Iris pigment epithelial cell (primary cell): Measurements from ENCODE around the gene U2AF1L4.

ENCODE experiments used
- DNase-seq: peaks from one replicate; pipeline ENCODE4 v3.0.0-alpha.2; 2011; ENCODE audit warnings: low read depth

The U2AF1L4 gene, protein sequence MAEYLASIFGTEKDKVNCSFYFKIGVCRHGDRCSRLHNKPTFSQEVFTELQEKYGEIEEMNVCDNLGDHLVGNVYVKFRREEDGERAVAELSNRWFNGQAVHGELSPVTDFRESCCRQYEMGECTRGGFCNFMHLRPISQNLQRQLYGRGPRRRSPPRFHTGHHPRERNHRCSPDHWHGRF

DNA sequence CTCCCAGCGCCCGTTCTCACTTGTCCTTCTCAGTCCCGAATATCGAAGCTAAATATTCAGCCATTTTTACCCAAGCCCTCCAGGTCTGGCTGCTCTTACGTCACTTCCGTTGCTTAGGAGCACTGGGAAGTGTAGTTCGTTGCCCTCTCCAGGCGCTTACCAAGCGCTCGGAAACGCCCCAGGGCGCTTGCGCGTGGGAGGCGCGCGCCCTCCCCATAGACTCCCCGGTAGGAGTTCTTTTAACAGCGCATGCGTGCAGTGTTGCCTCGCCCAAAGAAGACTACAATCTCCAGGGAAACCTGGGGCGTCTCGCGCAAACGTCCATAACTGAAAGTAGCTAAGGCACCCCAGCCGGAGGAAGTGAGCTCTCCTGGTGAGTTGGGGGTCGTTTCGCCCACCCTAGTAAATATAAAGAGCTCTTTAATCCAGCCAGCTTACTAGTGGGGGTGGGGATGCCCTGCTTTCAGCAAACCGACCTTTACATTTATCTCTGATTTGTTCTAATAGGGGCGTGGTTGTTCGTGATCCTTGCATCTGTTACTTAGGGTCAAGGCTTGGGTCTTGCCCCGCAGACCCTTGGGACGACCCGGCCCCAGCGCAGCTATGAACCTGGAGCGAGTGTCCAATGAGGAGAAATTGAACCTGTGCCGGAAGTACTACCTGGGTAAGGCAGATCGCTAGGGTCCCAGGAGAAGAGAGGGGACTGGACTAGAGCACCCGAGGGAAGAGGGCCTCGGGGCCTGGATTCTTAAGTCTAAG lies at the start of gene U2AF1L4, which contains the start of gene PSENEN:
Gene U2AF1L4 (minus strand): TSS at position 91 of the 759 bp plus-strand sequence. CDS start 27 bp downstream, at position 64.
Gene PSENEN (plus strand): TSS at position 324 of the 759 bp plus-strand sequence. CDS start 280 bp downstream, at position 604.
- DNase-seq, result peak; percentile 99

DNA sequence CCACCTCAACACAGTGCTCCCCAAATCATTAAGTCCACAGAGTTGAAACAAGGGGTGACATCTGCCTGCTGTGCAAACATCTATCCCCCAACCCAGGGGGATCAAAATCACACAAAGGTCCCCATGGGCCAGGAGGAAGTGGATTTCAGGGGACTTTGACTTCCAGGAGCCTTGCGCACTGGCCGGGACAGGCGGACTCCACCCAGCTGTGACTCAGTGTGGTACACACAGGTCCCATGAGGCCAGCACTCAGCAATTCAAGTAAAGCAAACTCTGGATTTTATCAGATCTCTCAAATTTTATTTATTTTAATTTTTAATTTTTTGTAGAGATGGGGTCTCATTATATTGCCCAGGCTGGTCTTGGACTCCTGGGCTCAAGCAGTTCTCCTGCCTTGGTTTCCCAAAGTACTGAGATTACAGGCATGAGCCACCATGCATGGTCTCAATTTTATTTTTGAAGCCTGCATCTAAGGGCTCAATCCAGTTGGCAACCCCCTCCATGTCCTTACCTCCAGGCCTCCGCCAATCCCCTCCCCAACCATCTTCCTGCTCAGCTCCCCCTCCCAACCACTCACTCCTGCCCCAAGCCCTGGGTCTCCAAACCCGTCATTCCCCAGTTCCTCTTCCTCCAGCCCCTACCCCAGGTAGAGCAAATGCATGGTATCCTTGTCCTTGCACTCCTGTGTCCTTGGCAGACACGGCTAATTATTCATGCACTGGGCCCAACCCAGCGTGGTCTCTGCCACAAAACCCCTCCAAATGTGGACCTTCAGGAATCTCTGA lies 48.4 kb upstream of the U2AF1L4 start:
- DNase-seq, result no peak

DNA sequence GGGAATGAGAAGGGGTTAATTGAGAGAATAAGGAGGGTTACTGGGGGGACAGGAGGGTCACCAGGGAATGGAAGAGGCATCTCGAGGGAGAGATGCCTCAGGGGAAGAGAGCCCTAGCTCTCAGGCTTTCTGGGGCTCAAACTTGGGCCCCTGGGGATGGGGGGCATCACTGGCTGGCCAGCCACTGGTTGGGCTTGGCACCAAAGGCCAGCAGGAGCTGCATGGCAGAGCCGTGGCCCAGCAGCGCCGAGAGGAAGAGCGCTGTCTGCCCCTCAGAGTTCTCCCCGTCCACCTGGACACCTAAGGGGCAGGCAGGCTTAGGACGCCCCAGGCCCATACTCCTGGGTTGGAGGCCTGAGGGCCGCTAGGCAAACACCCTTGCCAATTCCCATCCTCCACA lies 47.7 kb upstream of the U2AF1L4 start:
- no peak for DNase-seq

DNA sequence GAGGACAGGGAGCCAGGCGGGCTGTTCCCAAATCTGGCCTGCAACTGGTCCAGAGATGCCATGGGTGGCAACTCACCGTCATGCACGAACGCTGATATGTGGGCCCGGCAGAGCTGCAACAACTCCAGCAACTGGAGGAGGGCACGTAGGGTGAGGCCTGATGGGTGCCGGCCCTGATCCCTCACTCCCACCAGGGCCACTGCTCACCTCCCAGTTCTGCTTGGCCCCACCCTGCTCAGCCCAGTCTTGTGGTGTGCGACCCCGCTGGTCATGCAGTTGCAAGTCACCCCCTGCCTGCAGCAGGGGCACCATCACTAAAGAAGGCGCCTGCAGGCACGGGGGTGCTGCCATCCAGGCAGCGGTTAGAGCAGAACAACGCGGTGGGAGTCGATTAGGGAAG lies 47.1 kb upstream of the U2AF1L4 start:
- DNase-seq, result no peak

DNA sequence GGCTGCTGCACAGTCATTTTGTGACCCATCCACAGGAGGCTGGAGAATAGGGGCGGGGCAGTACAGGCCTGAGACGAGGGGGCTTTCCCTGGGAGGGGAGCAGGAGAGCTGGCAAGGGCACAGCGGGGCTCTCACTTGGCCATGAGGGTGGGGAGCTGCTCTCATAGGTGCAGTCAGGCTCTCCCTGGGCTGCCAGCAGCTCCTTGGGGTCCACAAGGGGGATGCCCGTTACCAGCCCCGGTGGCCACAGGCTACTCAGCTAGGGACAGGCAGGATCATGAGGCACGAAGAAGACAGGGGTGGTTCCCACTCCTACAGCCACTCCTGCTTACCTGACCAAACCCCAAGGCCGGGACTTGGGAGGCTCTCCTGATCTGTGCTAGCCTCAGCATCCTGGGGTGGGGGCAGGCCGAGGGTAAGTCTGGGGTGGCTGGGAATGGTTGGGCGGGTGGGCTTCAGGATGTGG lies 46.6 kb upstream of the U2AF1L4 start:
- no peak for DNase-seq

DNA sequence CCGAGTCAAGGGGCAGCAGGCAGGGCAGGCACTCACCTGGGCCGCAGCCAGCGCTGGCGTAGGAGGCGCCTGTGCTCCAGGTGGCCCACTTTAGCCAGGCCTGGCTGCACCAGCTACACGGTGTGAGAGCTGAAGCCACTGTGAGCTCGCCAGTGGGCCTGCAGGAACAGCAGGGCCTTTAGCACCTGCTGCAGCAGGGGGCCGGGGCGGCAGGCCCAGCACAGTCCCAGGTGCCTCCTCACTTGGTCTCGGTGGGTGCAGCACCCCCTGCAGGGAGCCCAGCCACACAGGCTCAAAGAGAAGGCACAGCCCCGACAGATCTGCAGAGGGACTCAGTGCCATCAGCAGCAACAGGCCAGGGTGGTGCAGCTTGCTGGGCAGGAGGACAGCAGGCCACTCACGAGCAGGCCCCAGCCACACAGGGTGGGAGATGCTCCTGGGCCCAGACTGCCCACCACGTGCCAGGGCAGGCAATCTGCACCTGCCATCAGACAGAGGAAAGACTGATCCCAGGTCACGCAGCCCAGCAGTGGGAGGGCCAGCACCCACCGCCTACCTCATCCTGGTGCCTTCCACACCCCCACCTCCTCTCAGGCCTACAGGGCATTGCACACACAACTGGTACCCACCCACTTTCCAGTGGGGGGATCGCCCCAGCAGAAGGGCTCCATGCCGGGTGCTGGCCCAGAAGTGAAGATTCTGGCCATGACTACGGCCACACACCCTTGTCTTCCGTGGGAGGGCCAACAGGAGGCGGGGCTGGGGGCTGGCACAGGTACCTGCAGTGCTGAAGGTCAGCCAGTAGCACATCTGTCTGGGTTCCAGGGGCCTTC lies 46.0 kb upstream of the U2AF1L4 start:
- DNase-seq, result no peak

DNA sequence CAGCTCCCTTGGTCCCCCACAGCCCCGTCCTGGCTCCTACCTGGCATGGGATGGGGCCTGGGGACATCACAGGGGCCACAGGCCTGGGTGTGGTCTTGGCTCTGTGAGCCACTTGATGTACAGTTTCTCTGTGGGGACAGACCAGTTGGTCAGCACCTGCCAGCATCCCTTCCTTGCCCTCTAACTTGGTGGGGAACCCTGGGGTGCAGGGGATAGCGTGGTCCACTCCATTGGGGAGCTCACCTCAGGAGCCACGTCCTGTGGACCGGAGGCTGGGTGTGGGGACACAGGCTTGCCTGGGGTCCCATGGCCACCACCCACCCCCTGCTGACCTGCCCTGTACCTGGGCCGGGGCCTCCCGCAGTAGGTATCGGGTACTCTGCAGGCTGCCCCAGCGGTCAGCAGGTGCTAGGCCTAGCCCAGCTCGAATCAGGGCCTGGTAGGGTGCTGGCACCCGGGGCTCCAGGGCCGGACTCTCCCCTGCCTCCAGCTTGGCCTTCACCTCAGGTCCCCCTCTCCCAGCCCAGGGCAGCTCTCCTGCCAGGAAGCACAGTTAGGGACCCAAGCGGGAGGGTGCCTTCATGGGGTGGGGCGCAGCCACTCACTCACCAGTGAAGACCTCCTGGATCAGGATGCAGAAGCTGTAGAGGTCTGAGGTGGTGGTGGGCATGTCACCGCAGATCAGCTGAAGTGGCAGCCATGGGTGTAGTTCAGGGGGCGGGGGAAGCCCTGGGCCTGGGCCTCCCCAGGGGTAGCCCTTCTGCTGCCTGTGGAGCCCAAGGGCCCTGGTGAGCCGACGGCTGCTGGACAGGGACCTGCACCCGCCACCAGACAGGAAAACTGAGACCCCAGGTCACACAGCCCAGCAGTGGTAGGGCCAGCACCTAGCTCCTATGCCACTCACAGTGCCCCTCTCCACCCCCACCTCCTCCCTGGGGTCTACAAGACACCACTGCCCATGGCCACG lies 45.0 kb upstream of the U2AF1L4 start:
- DNase-seq, result no peak

DNA sequence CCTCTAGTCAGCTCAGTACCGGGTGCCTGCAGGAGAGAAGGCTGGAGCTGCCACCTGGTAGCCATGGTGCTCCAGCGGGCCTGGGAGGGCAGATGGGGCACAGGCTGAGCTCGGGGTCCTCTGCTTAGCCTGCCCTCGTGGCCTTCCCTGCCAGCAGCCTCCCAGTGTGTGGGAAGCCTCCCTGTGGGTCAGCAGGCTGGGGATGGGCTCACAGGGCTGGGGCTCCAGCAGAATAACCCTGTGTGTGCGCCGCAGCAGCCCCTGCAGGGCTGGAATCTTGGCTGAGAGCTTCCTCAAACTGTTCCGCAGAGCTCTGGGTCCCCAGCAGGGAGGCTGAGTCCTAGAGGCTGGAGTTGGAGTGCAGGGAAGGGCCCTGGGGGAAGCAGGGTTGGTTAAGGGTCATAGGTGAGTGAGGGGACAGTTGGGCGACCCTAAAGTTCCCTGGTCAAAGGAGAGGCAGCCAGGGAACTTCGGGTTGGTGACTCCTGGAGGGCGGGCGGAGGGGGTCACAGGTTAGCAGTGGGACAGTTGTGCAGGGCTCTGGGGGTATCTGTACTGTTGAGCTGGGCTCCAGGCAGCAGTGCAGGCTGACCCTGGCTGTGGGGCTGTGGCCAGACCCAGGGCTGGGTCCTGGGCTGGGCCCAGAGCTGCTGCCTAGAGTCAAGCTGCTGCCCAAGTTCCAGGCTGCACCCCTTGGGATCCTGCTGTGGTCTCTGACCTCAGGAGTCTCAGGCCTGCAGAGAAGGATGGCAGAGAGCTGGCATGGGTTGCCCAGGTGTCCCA lies 44.2 kb upstream of the U2AF1L4 start:
- no peak for DNase-seq

DNA sequence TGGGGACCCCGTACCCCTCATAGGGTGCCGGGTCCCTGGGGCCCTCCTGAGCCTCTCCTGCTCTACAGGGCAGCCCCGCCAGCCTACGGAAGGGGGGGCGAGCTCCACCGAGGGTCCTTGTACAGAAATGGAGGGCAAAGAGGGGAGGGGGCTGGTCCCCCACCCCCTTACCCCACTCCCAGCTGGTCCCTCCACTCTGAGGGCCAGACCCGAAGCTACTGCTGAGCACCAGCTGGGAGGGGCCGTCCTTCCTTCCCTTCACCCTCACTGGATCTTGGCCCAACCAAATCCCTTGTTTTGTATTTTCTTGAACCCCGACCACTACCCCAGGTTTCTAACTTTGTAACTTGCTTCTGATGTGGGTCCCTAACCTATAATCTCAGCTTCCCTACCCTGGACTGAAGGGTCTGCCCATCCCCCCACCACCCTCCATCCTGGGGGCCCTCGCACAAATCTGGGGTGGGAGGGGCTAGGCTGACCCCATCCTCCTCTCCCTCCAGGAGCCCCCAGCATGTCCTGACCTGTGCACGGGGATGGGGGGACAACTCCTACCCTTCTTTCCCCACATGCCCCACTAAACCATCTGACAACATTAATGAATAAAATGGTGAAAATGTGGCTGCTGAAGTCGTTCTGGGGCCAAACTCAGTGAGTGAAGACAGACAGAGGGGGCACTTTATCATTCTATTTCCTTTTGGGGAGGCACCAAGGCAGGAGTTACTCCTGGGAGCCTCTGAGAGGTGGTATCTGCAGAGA lies 43.2 kb upstream of the U2AF1L4 start:
- DNase-seq, result no peak

DNA sequence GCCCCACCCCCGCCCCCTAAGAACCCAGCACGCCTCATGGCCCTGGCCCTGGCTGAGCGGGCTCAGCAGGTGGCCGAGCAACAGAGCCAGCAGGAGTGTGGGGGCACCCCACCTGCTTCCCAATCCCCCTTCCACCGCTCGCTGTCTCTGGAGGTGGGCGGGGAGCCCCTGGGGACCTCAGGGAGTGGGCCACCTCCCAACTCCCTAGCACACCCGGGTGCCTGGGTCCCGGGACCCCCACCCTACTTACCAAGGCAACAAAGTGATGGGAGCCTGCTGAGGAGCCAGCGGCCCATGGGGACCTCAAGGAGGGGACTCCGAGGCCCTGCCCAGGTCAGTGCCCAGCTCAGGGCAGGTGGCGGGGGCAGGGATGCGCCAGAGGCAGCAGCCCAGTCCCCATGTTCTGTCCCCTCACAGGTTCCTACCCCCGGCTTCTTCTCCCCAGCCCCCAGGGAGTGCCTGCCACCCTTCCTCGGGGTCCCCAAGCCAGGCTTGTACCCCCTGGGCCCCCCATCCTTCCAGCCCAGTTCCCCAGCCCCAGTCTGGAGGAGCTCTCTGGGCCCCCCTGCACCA lies 42.1 kb upstream of the U2AF1L4 start:
- no peak for DNase-seq

DNA sequence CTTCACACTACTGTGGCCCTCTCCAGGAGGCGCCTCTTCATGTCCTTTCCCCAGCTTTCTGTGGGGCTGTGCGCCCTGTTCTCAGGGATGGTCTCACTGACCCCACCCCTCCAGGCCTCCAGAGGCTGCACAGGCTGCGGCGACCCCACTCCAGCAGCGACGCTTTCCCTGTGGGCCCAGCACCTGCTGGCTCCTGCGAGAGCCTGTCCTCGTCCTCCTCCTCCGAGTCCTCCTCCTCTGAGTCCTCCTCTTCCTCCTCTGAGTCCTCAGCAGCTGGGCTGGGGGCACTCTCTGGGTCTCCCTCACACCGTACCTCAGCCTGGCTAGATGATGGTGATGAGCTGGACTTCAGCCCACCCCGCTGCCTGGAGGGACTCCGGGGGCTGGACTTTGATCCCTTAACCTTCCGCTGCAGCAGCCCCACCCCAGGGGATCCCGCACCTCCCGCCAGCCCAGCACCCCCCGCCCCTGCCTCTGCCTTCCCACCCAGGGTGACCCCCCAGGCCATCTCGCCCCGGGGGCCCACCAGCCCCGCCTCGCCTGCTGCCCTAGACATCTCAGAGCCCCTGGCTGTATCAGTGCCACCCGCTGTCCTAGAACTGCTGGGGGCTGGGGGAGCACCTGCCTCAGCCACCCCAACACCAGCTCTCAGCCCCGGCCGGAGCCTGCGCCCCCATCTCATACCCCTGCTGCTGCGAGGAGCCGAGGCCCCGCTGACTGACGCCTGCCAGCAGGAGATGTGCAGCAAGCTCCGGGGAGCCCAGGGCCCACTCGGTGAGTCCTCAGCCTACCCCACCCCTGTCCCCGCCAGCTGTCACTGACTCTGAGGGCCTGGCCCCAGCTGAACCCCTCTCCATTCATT lies 41.3 kb upstream of the U2AF1L4 start:
- no peak for DNase-seq

DNA sequence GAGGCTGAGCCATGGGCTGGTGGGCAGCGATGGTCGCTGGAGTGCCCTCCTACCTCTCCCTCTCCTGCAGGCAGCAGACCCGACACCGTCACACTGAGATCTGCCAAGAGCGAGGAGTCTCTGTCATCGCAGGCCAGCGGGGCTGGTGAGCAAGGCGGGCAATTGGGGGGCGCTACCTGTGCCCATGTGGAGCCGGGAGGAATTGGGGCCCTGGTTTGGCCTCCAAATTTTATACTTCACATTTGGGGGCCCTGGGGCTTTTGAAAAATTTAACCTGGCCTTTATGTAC lies 40.1 kb upstream of the U2AF1L4 start:
- no peak for DNase-seq

DNA sequence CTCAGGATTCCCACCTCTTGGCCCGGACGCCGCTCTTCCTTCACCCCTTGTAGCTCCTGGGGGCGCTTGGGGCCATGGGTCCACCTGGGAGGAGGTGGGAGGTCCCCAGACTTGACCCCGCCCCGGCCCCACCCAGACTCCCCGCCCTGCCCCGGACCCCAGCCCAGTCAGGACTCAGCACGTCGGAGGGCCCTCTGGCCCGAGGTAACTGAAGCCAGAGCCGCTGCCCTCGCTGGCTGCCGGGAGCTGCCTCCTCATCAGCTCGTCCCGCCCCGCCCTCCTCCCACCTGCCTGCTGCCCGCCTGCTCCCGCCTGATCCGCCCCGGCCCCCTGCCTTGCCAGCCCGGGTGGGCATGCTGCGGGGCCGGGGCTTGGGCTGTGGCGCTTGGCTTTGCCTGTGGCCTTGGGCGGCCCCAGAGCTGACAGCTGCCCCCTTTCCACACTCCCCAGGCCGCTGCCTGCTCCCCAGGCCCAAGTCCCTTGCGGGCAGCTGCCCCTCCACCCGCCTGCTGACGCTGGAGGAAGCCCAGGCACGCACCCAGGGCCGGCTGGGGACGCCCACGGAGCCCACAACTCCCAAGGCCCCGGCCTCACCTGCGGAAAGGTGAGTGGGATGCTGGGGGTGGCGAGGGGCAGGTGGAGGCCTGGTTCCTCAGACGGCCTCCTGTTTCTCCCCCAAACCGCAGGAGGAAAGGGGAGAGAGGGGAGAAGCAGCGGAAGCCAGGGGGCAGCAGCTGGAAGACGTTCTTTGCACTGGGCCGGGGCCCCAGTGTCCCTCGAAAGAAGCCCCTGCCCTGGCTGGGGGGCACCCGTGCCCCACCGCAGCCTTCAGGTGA lies 39.5 kb upstream of the U2AF1L4 start:
- DNase-seq, result no peak

DNA sequence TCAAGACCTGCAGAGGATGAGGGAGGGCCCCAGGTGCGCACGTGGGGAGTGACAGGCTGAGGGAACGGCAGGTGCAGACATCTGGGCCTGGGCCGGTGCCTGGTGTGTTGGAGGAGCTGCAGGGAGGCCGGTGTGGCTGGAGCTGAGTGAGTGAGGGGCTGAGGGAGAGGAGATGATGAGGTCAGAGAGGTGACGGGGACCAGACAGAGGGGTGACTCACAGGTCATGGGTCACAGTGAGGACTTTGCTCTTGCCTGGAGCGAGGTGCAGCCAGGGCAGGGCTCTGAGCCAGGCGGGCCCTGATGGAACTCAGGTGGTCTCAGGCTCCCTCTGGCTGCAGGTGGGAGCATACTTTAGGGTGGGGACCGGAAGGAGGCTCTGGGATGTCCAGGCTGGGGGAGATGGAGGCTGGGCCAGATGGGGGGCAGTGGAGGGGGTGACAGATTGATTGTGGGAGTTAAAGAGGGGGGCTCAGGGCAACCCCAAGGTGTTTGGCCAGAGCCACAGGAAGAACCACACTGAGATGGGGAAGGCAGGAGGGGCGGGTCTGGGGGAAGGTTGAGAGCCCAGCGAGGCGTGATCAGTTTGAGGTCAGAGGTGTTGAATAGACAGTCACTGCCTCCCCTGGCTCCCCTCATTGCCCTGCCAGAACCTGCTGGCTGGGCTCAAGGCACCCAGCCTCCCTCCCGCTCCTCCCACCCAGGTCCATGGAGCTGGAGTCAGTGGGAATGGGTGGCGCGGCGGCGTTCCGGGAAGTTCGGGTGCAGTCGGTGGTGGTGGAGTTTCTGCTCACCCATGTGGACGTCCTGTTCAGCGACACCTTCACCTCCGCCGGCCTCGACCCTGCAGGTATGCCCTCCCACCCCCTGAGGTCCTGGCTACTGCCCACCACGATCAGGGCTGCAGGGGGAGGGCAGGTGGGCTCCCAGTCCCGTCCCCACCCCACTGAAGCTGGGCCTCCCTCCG lies 38.5 kb upstream of the U2AF1L4 start:
- DNase-seq, result no peak

DNA sequence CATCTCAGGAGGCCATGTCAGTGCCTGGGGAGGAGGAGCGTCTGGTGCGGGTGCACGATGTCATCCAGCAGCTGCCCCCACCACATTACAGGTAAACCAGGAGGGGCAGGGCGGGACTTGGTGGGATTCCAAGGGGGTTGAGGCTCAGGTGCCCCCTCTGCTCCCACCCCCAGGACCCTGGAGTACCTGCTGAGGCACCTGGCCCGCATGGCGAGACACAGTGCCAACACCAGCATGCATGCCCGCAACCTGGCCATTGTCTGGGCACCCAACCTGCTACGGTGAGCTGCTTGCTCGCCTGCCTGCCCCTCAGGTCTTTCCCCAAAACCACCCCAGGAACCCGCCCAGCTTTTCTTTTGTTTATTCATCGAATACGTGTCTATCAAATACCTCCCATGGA lies 37.4 kb upstream of the U2AF1L4 start:
- no peak for DNase-seq

DNA sequence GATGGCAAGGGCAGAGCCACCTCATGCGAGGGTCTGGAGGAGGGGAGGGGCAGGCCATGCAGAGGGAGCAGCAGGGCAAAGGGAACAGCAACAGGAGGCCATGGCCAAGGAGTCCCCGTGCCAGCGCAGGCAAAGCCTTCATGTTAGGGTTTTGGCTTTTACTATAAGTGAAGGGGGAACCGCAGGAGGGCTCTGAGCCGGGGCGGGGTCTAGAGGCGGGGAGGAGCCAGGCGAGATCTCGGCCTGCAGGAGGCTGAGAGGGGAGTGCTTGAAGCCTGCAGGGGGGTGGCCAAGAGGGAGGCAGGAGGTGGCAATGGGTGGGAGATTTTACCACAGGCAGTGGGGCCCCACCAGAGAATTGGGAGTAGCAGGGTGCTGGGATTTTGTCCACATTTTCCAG lies 36.4 kb upstream of the U2AF1L4 start:
- no peak for DNase-seq
